ENCODE measurements around the gene SNTB2.

SNTB2 gene

GRCh38 chr16:69314534-69314933 is 127.6 kb downstream of the SNTB2 start:
- TF ChIP-seq CTCF (IDR thresholded peaks at IDR 0.05; ENCODE audit: insufficient read depth, low read depth, low read length, missing control alignments), result no peak
- DNase-seq (ENCODE audit: low read depth), result no peak
- H3K4me3 ChIP-seq (ENCODE audit: low read depth, low read length), result no peak overlapping the region

- H3K4me3 ChIP-seq (ENCODE audit: low read depth, low read length), result no peak overlapping the region
- TF ChIP-seq CTCF (IDR thresholded peaks at IDR 0.05; ENCODE audit: insufficient read depth, low read depth, low read length, missing control alignments), result no peak
- DNase-seq (ENCODE audit: low read depth), result no peak
These were observed 128.7 kb downstream of the SNTB2 start for GRCh38 chr16:69315486-69316311.

GRCh38 chr16:69316595-69317034 is 129.7 kb downstream of the SNTB2 start:
- H3K4me3 ChIP-seq (ENCODE audit: low read depth, low read length), result no peak overlapping the region
- no peak for TF ChIP-seq CTCF (IDR thresholded peaks at IDR 0.05; ENCODE audit: insufficient read depth, low read depth, low read length, missing control alignments)
- no peak for DNase-seq (ENCODE audit: low read depth)

GRCh38 chr16:69318177-69318910 is 131.4 kb downstream of the SNTB2 start:
- DNase-seq (ENCODE audit: low read depth), result no peak
- no peak overlapping the region for H3K4me3 ChIP-seq (ENCODE audit: low read depth, low read length)
- TF ChIP-seq CTCF (IDR thresholded peaks at IDR 0.05; ENCODE audit: insufficient read depth, low read depth, low read length, missing control alignments), result no peak

- DNase-seq (ENCODE audit: low read depth), result no peak
- TF ChIP-seq CTCF (IDR thresholded peaks at IDR 0.05; ENCODE audit: insufficient read depth, low read depth, low read length, missing control alignments), result no peak
- H3K4me3 ChIP-seq (ENCODE audit: low read depth, low read length), result no peak overlapping the region
These were observed 131.9 kb downstream of the SNTB2 start for GRCh38 chr16:69318911-69319289.

- H3K4me3 ChIP-seq (ENCODE audit: low read depth, low read length), result no peak overlapping the region
- no peak for TF ChIP-seq CTCF (IDR thresholded peaks at IDR 0.05; ENCODE audit: insufficient read depth, low read depth, low read length, missing control alignments)
- no peak for DNase-seq (ENCODE audit: low read depth)
These were observed 132.4 kb downstream of the SNTB2 start for GRCh38 chr16:69319381-69319780.
